SK-N-SH treated with all-trans-retinoic acid at 6 μM for 48 hours (cell line): Measurements from ENCODE around the gene NRSN2.

Experiments used
- BACH2 ChIP-seq: fragments of 250-450 bp; sonication (Bioruptor Pico); IDR thresholded peaks from 2 replicates; pipeline ENCODE4 v1.9.0; 2021; ENCODE audit warnings: mild to moderate bottlenecking, borderline replicate concordance
- CSDC2 ChIP-seq: fragments of 250-450 bp; sonication (Bioruptor Pico); IDR thresholded peaks from 2 replicates; pipeline ENCODE4 v1.5.0; 2020; ENCODE audit warnings: mild to moderate bottlenecking, moderate library complexity
- OSR1 ChIP-seq: fragments of 250-450 bp; sonication (Bioruptor Pico); IDR thresholded peaks from 2 replicates; pipeline ENCODE4 v1.8.0; 2022; ENCODE audit warnings: moderate library complexity, mild to moderate bottlenecking, inconsistent platforms
- PATZ1 ChIP-seq: fragments of 250-450 bp; sonication (Bioruptor Pico); IDR thresholded peaks from 2 replicates; pipeline ENCODE4 v1.8.0; 2020; ENCODE audit warnings: mild to moderate bottlenecking, moderate library complexity, borderline replicate concordance
- RARB ChIP-seq: fragments of 250-450 bp; sonication (Bioruptor Pico); IDR thresholded peaks from 2 replicates; pipeline ENCODE4 v1.8.0; 2021; ENCODE audit warnings: mild to moderate bottlenecking, moderate library complexity
- SNAI2 ChIP-seq: fragments of 250-450 bp; sonication (Bioruptor Pico); IDR thresholded peaks from 2 replicates; pipeline ENCODE4 v1.5.0; 2020; ENCODE audit warnings: mild to moderate bottlenecking, moderate library complexity
- ZFP3 ChIP-seq: fragments of 250-450 bp; sonication (Bioruptor Pico); IDR thresholded peaks from 2 replicates; pipeline ENCODE4 v1.5.0; 2020; ENCODE audit warnings: mild to moderate bottlenecking, moderate library complexity
- ZFP30 ChIP-seq: fragments of 450-650 bp; formaldehyde crosslinking; IDR thresholded peaks from 2 replicates; pipeline ENCODE4 v1.5.0; 2022; ENCODE audit warnings: mild to moderate bottlenecking, moderate library complexity
- ZNF565 ChIP-seq: fragments of 450-650 bp; formaldehyde crosslinking; conservative IDR thresholded peaks from 2 replicates; pipeline ENCODE4 v1.5.0; 2020; ENCODE audit warnings: low read depth, mild to moderate bottlenecking, moderate library complexity
- ZNF8 ChIP-seq: fragments of 450-650 bp; formaldehyde crosslinking; IDR thresholded peaks from 2 replicates; pipeline ENCODE4 v1.5.0; 2020; ENCODE audit warnings: mild to moderate bottlenecking, moderate library complexity

GRCh38 chr20:375265-375889 is 28.5 kb downstream of the NRSN2 start:
- TF ChIP-seq RARB (no peak), ZFP3 (CRISPR knock-in tag) (no peak), PATZ1 (CRISPR knock-in tag) (no peak), ZFP30 (CRISPR knock-in tag) (no peak), ZNF8 (CRISPR knock-in tag) (no peak), BACH2 (CRISPR knock-in tag) (no peak), CSDC2 (CRISPR knock-in tag) (no peak), SNAI2 (no peak), ZNF565 (no peak), OSR1 (CRISPR knock-in tag) (no peak)
